Epithelial cell of esophagus (primary cell): Measurements from ENCODE around the gene POGK.

Experiments
- DNase-seq: peaks from one replicate; pipeline ENCODE4 v3.0.0; 2010; ENCODE audit warnings: low read depth
- H3K4me3 ChIP-seq: 2 replicates; pipeline ENCODE4 v1.5.1; 2011; ENCODE audit warnings: mild to moderate bottlenecking, low read length, control low read depth
- CTCF ChIP-seq: IDR thresholded peaks from 2 replicates; pipeline ENCODE4 v1.5.1; 2011; ENCODE audit warnings: low read depth, mild to moderate bottlenecking, low read length, control low read depth, inconsistent platforms; ENCODE audit not compliant: insufficient read depth; ENCODE audit errors: missing control alignments

The POGK gene

GRCh38 chr1:166900987-166901386 is 61.7 kb downstream of the POGK start:
- no peak for TF ChIP-seq CTCF
- no peak for DNase-seq
- no peak overlapping the region for H3K4me3 ChIP-seq

GRCh38 chr1:166902279-166902678 is 63.0 kb downstream of the POGK start:
- no peak overlapping the region for H3K4me3 ChIP-seq
- peak; percentile 86 for DNase-seq
- TF ChIP-seq CTCF, result peak; percentile 1

GRCh38 chr1:166903232-166903631 is 64.0 kb downstream of the POGK start:
- no peak for DNase-seq

GRCh38 chr1:166905136-166905535 is 65.9 kb downstream of the POGK start:
- no peak for TF ChIP-seq CTCF
- no peak overlapping the region for H3K4me3 ChIP-seq
- DNase-seq, result no peak

More at GRCh38 chr1:166903232-166903631, 64.0 kb downstream of the POGK start:
- TF ChIP-seq CTCF, result no peak
- no peak overlapping the region for H3K4me3 ChIP-seq

GRCh38 chr1:166905900-166906299 is 66.6 kb downstream of the POGK start:
- TF ChIP-seq CTCF, result no peak
- H3K4me3 ChIP-seq, result no peak overlapping the region
- DNase-seq, result peak; percentile 8
